Thyroid gland (tissue), 4 donors: ENCODE measurements around the gene ZCCHC10.

Source experiments
- CTCF ChIP-seq, 6 experiments: fragments of 200-600 bp in 3 of 6; fragments of 450-650 bp in 3 of 6; sonication (generic) in 3 of 6; IDR thresholded peaks; one replicate each; pipeline ENCODE4 v1.5.1; 2016 to 2019; ENCODE audit warnings: antibody characterized with exemption in 6 of 6, mild to moderate bottlenecking in 2 of 6, inconsistent platforms in 1 of 6, moderate library complexity in 1 of 6
- POLR2A ChIP-seq, 2 donors: fragments of 450-650 bp; IDR thresholded peaks; one replicate each; pipeline ENCODE4 v1.6.1; 2017; ENCODE audit warnings: antibody characterized with exemption in 2 of 2, mild to moderate bottlenecking in 2 of 2, moderate library complexity in 1 of 2

- TF ChIP-seq POLR2A (IDR thresholded peaks at IDR 0.05), result no peak
- no peak for TF ChIP-seq CTCF (IDR thresholded peaks at IDR 0.05)
Measured at GRCh38 chr5:133056891-133057290, 30.5 kb upstream of the ZCCHC10 start.
